Neural progenitor cell (in vitro differentiated cells): Measurements from ENCODE around the gene CUEDC1. TPM values are rescaled to one million over a fixed set of nuclear protein-coding genes. Genes with fewer than 3 reads are reported as not detected.

ENCODE experiments used
- DNase-seq: peaks from one replicate; pipeline ENCODE4 v3.0.0-alpha.2; 2016; ENCODE audit warnings: low spot score
- H2AFZ ChIP-seq: fragments of 200-600 bp; sonication (generic); replicated peaks from 2 replicates; pipeline ENCODE4 v1.6.1; 2016; ENCODE audit warnings: antibody characterized with exemption
- H3F3A ChIP-seq: fragments of 200-600 bp; sonication (generic); 2 replicates; pipeline ENCODE4 v1.6.1; 2016; ENCODE audit warnings: antibody characterized with exemption, low read depth
- H3K27ac ChIP-seq: fragments of 200-600 bp; sonication (generic); 2 replicates; pipeline ENCODE4 v1.5.1; 2016; ENCODE audit warnings: mild to moderate bottlenecking
- H3K27me3 ChIP-seq: fragments of 200-600 bp; sonication (generic); 2 replicates; pipeline ENCODE4 v1.6.1; 2016; ENCODE audit warnings: mild to moderate bottlenecking, moderate library complexity
- H3K36me3 ChIP-seq: fragments of 200-600 bp; sonication (generic); 2 replicates; pipeline ENCODE4 v1.5.1; 2016
- H3K4me1 ChIP-seq: fragments of 200-600 bp; sonication (generic); 2 replicates; pipeline ENCODE4 v1.6.1; 2016; ENCODE audit warnings: mixed run types
- H3K4me2 ChIP-seq: fragments of 200-600 bp; sonication (generic); 2 replicates; pipeline ENCODE4 v1.6.1; 2016
- H3K4me3 ChIP-seq: fragments of 200-600 bp; sonication (generic); 2 replicates; pipeline ENCODE4 v1.5.1; 2016
- H3K79me2 ChIP-seq: fragments of 200-600 bp; sonication (generic); 2 replicates; pipeline ENCODE4 v1.6.1; 2016; ENCODE audit warnings: low read depth
- H3K9ac ChIP-seq: fragments of 200-600 bp; sonication (generic); 2 replicates; pipeline ENCODE4 v1.6.1; 2016
- H3K9me3 ChIP-seq: fragments of 200-600 bp; sonication (generic); 2 replicates; pipeline ENCODE4 v1.5.1; 2016; ENCODE audit warnings: low read depth
- H4K20me1 ChIP-seq: fragments of 200-600 bp; sonication (generic); 2 replicates; pipeline ENCODE4 v1.6.1; 2016; ENCODE audit warnings: low read depth
- H3K27ac Mint-ChIP-seq: 3 replicates; pipeline ENCODE4 v1.8.0; 2021; ENCODE audit warnings: mixed read lengths
- H3K27me3 Mint-ChIP-seq: 2 replicates; pipeline ENCODE4 v1.8.0; 2022; ENCODE audit warnings: low read depth, mild to moderate bottlenecking, inconsistent platforms, moderate library complexity, mixed read lengths; ENCODE audit not compliant: insufficient read depth
- H3K36me3 Mint-ChIP-seq: 3 replicates; pipeline ENCODE4 v1.8.0; 2021; ENCODE audit warnings: mixed read lengths
- H3K4me1 Mint-ChIP-seq: 3 replicates; pipeline ENCODE4 v1.8.0; 2021; ENCODE audit warnings: mixed read lengths
- H3K4me3 Mint-ChIP-seq: 3 replicates; pipeline ENCODE4 v1.8.0; 2021; ENCODE audit warnings: mild to moderate bottlenecking, moderate library complexity, mixed read lengths
- H3K9me3 Mint-ChIP-seq: 3 replicates; pipeline ENCODE4 v1.8.0; 2020; ENCODE audit warnings: mixed read lengths
- EZH2 ChIP-seq: fragments of 200-600 bp; sonication (generic); IDR thresholded peaks from 2 replicates; pipeline ENCODE4 v1.6.1; 2017; ENCODE audit warnings: antibody characterized with exemption, mild to moderate bottlenecking, moderate library complexity
- EZH2phosphoT487 ChIP-seq: fragments of 200-600 bp; sonication (generic); IDR thresholded peaks from 2 replicates; pipeline ENCODE4 v1.6.1; 2017; ENCODE audit warnings: antibody characterized with exemption
- total RNA-seq: library from RNA; depleted of rRNA; stranded (reverse); fragments of >200 nt; gene quantifications from 2 replicates; pipeline ENCODE4 v1.2.3, GENCODE V29; 2015; ENCODE audit warnings: low replicate concordance
- TF ChIP-seq, protein P1 (sequence below): fragments of 200-600 bp; sonication (generic); IDR thresholded peaks from 2 replicates; pipeline ENCODE4 v1.5.1; 2017; ENCODE audit warnings: antibody characterized with exemption, mild to moderate bottlenecking

The CUEDC1 gene
- total RNA-seq, 1 donor from 2014 or later: 8.8 TPM

- Mint-ChIP-seq H3K9me3 (no peaks in the 10 kb centered on the region), H3K27me3 (peaks cover 9% of the 10 kb centered on the region), H3K36me3 (peaks cover 3% of the 10 kb centered on the region), H3K27ac (peak overlapping the region; percentile 9), H3K4me1 (peaks cover 36% of the 10 kb centered on the region), H3K4me3 (no peak overlapping the region)
- Histone ChIP-seq H2AFZ (no peak overlapping the region), H4K20me1 (peaks cover 13% of the 10 kb centered on the region), H3K36me3 (no peaks in the 10 kb centered on the region), H3K27me3 (no peaks in the 10 kb centered on the region), H3K4me1 (peaks cover 7% of the 10 kb centered on the region), H3K4me2 (no peak overlapping the region), H3K9ac (no peak overlapping the region), H3K79me2 (no peaks in the 10 kb centered on the region), H3F3A (peaks cover 29% of the 10 kb centered on the region), H3K4me3 (no peak overlapping the region), H3K27ac (no peak overlapping the region), H3K9me3 (no peaks in the 10 kb centered on the region)
- DNase-seq: no peak
- no peak for TF ChIP-seq EZH2phosphoT487
- TF ChIP-seq, protein P1, sequence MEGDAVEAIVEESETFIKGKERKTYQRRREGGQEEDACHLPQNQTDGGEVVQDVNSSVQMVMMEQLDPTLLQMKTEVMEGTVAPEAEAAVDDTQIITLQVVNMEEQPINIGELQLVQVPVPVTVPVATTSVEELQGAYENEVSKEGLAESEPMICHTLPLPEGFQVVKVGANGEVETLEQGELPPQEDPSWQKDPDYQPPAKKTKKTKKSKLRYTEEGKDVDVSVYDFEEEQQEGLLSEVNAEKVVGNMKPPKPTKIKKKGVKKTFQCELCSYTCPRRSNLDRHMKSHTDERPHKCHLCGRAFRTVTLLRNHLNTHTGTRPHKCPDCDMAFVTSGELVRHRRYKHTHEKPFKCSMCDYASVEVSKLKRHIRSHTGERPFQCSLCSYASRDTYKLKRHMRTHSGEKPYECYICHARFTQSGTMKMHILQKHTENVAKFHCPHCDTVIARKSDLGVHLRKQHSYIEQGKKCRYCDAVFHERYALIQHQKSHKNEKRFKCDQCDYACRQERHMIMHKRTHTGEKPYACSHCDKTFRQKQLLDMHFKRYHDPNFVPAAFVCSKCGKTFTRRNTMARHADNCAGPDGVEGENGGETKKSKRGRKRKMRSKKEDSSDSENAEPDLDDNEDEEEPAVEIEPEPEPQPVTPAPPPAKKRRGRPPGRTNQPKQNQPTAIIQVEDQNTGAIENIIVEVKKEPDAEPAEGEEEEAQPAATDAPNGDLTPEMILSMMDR: no peak
- no peak for TF ChIP-seq EZH2
These were observed 11.7 kb upstream of the CUEDC1 start for GRCh38 chr17:57966875-57967274.

- H3K27ac Mint-ChIP-seq: peak overlapping the region; percentile 28
- H3K4me1 Mint-ChIP-seq: peaks cover 30% of the 10 kb centered on the region
- no peak for DNase-seq
- TF ChIP-seq, protein P1: no peak
- no peak for TF ChIP-seq EZH2
- TF ChIP-seq EZH2phosphoT487: no peak
- H3K79me2 ChIP-seq: no peaks in the 10 kb centered on the region
- no peak overlapping the region for H3K4me2 ChIP-seq
- H3K4me3 Mint-ChIP-seq: no peak overlapping the region
- H3K36me3 ChIP-seq: no peaks in the 10 kb centered on the region
- no peaks in the 10 kb centered on the region for H3K9me3 Mint-ChIP-seq
- H3K27me3 Mint-ChIP-seq: peaks cover 10% of the 10 kb centered on the region
- H3F3A ChIP-seq: peaks cover 23% of the 10 kb centered on the region
- no peak overlapping the region for H3K9ac ChIP-seq
- H3K9me3 ChIP-seq: no peaks in the 10 kb centered on the region
- peaks cover 7% of the 10 kb centered on the region for H3K4me1 ChIP-seq
- H3K27ac ChIP-seq: no peak overlapping the region
- no peak overlapping the region for H2AFZ ChIP-seq
- H3K27me3 ChIP-seq: no peaks in the 10 kb centered on the region
- H4K20me1 ChIP-seq: peaks cover 9% of the 10 kb centered on the region
- peaks cover 3% of the 10 kb centered on the region for H3K36me3 Mint-ChIP-seq
- no peak overlapping the region for H3K4me3 ChIP-seq
These were observed 11.0 kb upstream of the CUEDC1 start for GRCh38 chr17:57966246-57966645.

- Mint-ChIP-seq H3K9me3 (no peaks in the 10 kb centered on the region), H3K27ac (peak overlapping the region; percentile 28), H3K4me3 (no peak overlapping the region), H3K4me1 (peaks cover 26% of the 10 kb centered on the region), H3K27me3 (peaks cover 10% of the 10 kb centered on the region), H3K36me3 (peaks cover 3% of the 10 kb centered on the region)
- DNase-seq: no peak
- no peaks in the 10 kb centered on the region for H3K79me2 ChIP-seq
- H3K27ac ChIP-seq: no peak overlapping the region
- no peaks in the 10 kb centered on the region for H3K36me3 ChIP-seq
- peaks cover 17% of the 10 kb centered on the region for H3F3A ChIP-seq
- H3K4me1 ChIP-seq: peaks cover 6% of the 10 kb centered on the region
- H3K9me3 ChIP-seq: no peaks in the 10 kb centered on the region
- no peak overlapping the region for H2AFZ ChIP-seq
- H3K9ac ChIP-seq: no peak overlapping the region
- H3K4me2 ChIP-seq: no peak overlapping the region
- no peak overlapping the region for H3K4me3 ChIP-seq
- H4K20me1 ChIP-seq: peaks cover 3% of the 10 kb centered on the region
- TF ChIP-seq, protein P1: no peak
- no peaks in the 10 kb centered on the region for H3K27me3 ChIP-seq
These were observed 10.4 kb upstream of the CUEDC1 start for GRCh38 chr17:57965521-57966160.
